CD8-positive, alpha-beta memory T cell (primary cell): Measurements from ENCODE around the gene GYPE. TPM values are rescaled to one million over a fixed set of nuclear protein-coding genes. Genes with fewer than 3 reads are reported as not detected.
"Not testable (repeated sequence)": the region's sequence is repeated elsewhere in the genome, so short reads cannot be mapped to it uniquely, and the experiment has no call there.

Experiments
- CTCF ChIA-PET: fragments of 350-600 bp; sonication (Branson Sonifier 250); formaldehyde crosslinking; loops from one replicate; lab custom pipeline; 2021; ENCODE audit warnings: antibody characterized with exemption; lab: Charles Lee
- POLR2A ChIA-PET: fragments of 350-600 bp; sonication (Branson Sonifier 250); formaldehyde crosslinking; loops from one replicate; lab custom pipeline; 2021; ENCODE audit warnings: antibody characterized with exemption; lab: Charles Lee
- DNase-seq, 5 donors: peaks; one replicate each; pipeline versions ENCODE4 v3.0.0 to v3.0.0-alpha.2; 2020 to 2022; ENCODE audit warnings: mixed read lengths in 1 of 5
- H3K27ac ChIP-seq: one replicate; pipeline ENCODE4 v1.7.0; 2013; ENCODE audit warnings: low read depth, mild to moderate bottlenecking, low read length, moderate library complexity
- H3K27me3 ChIP-seq: 2 replicates; pipeline ENCODE4 v1.7.0; 2013; ENCODE audit warnings: low read length, mild to moderate bottlenecking; ENCODE audit not compliant: insufficient read depth, poor library complexity, severe bottlenecking
- H3K36me3 ChIP-seq: 2 replicates; pipeline ENCODE4 v1.7.0; 2013; ENCODE audit warnings: mild to moderate bottlenecking, low read length, moderate library complexity; ENCODE audit not compliant: insufficient read depth
- H3K4me1 ChIP-seq: 2 replicates; pipeline ENCODE4 v1.7.0; 2013; ENCODE audit warnings: mild to moderate bottlenecking, low read length, moderate library complexity; ENCODE audit not compliant: insufficient read depth
- H3K4me3 ChIP-seq: 2 replicates; pipeline ENCODE4 v1.7.0; 2013; ENCODE audit warnings: mild to moderate bottlenecking, low read length
- H3K9me3 ChIP-seq: 2 replicates; pipeline ENCODE4 v1.7.0; 2013; ENCODE audit warnings: mild to moderate bottlenecking, low read length
- H3K27ac Mint-ChIP-seq, 8 donors: one replicate each; pipeline ENCODE4 v1.8.0; 2020 to 2021; ENCODE audit warnings: mixed read lengths in 8 of 8, mild to moderate bottlenecking in 6 of 8, inconsistent platforms in 3 of 8, moderate library complexity in 3 of 8
- H3K27me3 Mint-ChIP-seq, 2 donors: one replicate each; pipeline ENCODE4 v1.8.0; 2020 to 2021; ENCODE audit warnings: mixed read lengths in 2 of 2, mild to moderate bottlenecking in 1 of 2, moderate library complexity in 1 of 2
- H3K36me3 Mint-ChIP-seq, 3 donors: one replicate each; pipeline ENCODE4 v1.8.0; 2020 to 2021; ENCODE audit warnings: mixed read lengths in 3 of 3, inconsistent platforms in 1 of 3, mild to moderate bottlenecking in 1 of 3
- H3K4me1 Mint-ChIP-seq, 3 donors: one replicate each; pipeline ENCODE4 v1.8.0; 2020 to 2021; ENCODE audit warnings: mixed read lengths in 3 of 3, inconsistent platforms in 1 of 3, mild to moderate bottlenecking in 1 of 3
- H3K4me3 Mint-ChIP-seq, 7 donors: one replicate each; pipeline ENCODE4 v1.8.0; 2020 to 2021; ENCODE audit warnings: mixed read lengths in 7 of 7, mild to moderate bottlenecking in 6 of 7, moderate library complexity in 4 of 7, inconsistent platforms in 2 of 7
- H3K9me3 Mint-ChIP-seq, 5 donors: one replicate each; pipeline ENCODE4 v1.8.0; 2020 to 2022; ENCODE audit warnings: mixed read lengths in 5 of 5, mild to moderate bottlenecking in 3 of 5, moderate library complexity in 2 of 5, inconsistent platforms in 1 of 5
- polyA plus RNA-seq: library from polyadenylated mRNA; unstranded; fragments of 300-500 nt; fragmentation: Illumina TruSeq; gene quantifications from one replicate; pipeline ENCODE4 v1.2.3, GENCODE V29; 2021
- total RNA-seq, 2 experiments: library from RNA; stranded (reverse); gene quantifications; one replicate each; pipeline ENCODE4 v1.2.3, GENCODE V29; 2021

Gene GYPE
- total and polyA plus RNA-seq, 3 experiments from 2014 or later: 2.1 to 3.6 (median 2.9) TPM

DNA sequence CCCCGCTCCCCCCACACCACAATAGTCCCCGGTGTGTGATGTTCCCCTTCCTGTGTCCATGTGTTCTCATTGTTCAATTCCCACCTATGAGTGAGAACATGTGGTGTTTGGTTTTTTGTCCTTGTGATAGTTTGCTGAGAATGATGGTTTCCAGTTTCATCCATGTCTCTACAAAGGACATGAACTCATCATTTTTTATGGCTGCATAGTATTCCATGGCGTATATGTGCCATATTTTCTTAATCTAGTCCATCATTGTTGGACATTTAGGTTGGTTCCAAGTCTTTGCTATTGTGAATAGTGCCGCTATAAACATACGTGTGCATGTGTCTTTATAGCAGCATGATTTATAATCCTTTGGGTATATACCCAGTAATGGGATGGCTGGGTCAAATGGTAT lies 11.1 kb upstream of the GYPE start:
- H3K27ac Mint-ChIP-seq, H3K27ac ChIP-seq, H3K4me1 ChIP-seq, H3K36me3 ChIP-seq, DNase-seq, POLR2A ChIA-PET, CTCF ChIA-PET, H3K4me3 ChIP-seq, H3K27me3 Mint-ChIP-seq, H3K27me3 ChIP-seq, H3K9me3 Mint-ChIP-seq, H3K36me3 Mint-ChIP-seq, H3K9me3 ChIP-seq, H3K4me3 Mint-ChIP-seq: not testable (repeated sequence)
- H3K4me1 Mint-ChIP-seq: peaks cover 0 to 13% (median 2%) of the 10 kb centered on the region in 3 donors

- H3K9me3 ChIP-seq, H3K27ac ChIP-seq, H3K36me3 ChIP-seq, CTCF ChIA-PET, H3K4me1 ChIP-seq, H3K27me3 Mint-ChIP-seq, H3K9me3 Mint-ChIP-seq, DNase-seq, H3K27me3 ChIP-seq, H3K4me3 ChIP-seq, H3K36me3 Mint-ChIP-seq, POLR2A ChIA-PET: not testable (repeated sequence)
- Mint-ChIP-seq H3K4me1 (peaks cover 16 to 41% (median 24%) of the 10 kb centered on the region in 3 donors), H3K27ac (peak overlapping the region in 4 of 8 donors; percentile 8 to 91 (median 78)), H3K4me3 (peak overlapping the region in 5 of 7 donors; percentile 83 to 93 (median 87))
Measured at GRCh38 chr4:143912478-143912877, 7.1 kb upstream of the GYPE start.

DNA sequence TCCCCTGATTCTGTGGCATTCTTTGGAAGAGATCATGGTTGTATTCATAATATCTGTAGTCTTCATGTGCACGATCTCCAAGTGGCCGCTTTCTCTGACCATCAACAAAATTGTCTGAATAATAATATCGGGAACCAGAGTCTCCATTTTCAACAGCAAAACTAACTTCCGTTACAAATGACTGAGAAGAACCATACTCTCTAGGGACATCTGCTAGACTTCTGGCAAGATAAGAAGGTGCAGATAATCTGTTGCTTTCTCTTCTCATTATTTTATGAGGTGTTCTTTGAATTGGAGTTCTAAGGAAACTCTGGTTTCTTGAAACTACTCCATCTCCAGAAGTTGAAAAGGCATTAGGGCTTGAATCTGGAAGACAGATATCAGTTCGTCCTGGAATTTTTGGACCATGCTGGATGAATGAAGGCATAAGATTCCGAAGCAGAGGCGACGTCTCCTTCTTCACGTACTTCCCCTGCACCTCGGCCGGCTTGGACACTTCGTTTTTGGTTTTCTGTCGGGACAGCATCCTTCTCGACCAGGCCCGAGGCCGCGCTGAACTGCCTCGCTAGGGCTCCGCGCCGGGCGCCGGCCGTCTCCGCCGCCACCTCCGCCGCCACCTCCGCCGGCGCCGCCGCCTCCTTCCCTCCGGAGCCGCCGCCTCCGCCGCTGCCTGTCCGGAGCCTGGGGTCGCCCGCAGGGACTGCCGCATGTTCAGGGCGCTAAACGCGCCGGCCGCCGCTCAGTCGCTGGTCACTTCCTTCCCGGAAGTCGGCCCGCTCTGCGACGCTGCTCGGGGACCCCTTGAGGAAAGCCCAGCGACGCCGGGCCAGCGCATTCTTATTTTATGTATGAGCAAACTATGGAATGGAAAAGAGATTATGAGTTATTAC lies 6.4 kb upstream of the GYPE start:
- H3K36me3 ChIP-seq, CTCF ChIA-PET, H3K4me1 ChIP-seq, POLR2A ChIA-PET, H3K27me3 ChIP-seq, H3K27ac ChIP-seq, H3K36me3 Mint-ChIP-seq, H3K9me3 ChIP-seq, H3K9me3 Mint-ChIP-seq, H3K27me3 Mint-ChIP-seq: not testable (repeated sequence)
- Mint-ChIP-seq H3K4me3 (peak overlapping the region in 6 of 7 donors; percentile 38 to 93 (median 86)), H3K27ac (peak overlapping the region in 6 of 8 donors; percentile 17 to 91 (median 75)), H3K4me1 (peaks cover 16 to 46% (median 24%) of the 10 kb centered on the region in 3 donors)
- DNase-seq: peak in 3 of 5 donors; percentile 10 to 72 (median 12)
- peak overlapping the region; percentile 47 for H3K4me3 ChIP-seq

- H3K4me1 ChIP-seq, H3K4me3 ChIP-seq, H3K27ac ChIP-seq, H3K36me3 Mint-ChIP-seq, H3K36me3 ChIP-seq, H3K9me3 Mint-ChIP-seq, H3K27me3 ChIP-seq, DNase-seq, POLR2A ChIA-PET, H3K27me3 Mint-ChIP-seq, CTCF ChIA-PET, H3K9me3 ChIP-seq: not testable (repeated sequence)
- Mint-ChIP-seq H3K4me1 (peaks cover 18 to 54% (median 24%) of the 10 kb centered on the region in 3 donors), H3K27ac (peak overlapping the region in 4 of 8 donors; percentile 7 to 58 (median 30)), H3K4me3 (peak overlapping the region in 5 of 7 donors; percentile 65 to 93 (median 87))
Measured at GRCh38 chr4:143910906-143911305, 5.5 kb upstream of the GYPE start.

DNA sequence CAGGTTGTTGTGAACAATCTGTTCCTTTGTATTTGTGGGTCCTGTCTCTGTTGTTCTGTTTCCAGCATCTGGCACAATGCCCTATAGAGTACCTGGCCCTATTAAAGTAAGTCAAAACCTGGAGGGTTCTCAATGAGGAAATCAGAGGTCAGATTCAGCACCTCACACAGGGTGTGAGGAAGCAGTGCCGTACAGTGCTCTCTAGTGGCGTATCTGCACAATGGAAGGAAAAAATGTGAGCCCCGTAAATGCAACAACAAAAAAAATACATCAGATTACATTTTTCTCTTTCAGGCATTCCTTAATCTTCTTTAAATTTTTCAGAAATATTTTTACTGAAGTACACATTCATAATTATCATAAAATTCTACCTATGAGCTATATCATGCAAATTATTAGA lies 2.5 kb upstream of the GYPE start:
- CTCF ChIA-PET: not testable (repeated sequence)
- DNase-seq: peak in 2 of 5 donors; percentile 1 to 50

GRCh38 chr4:143904431-143904830 lies 928 bp downstream of the GYPE start:
- H3K36me3 ChIP-seq, H3K36me3 Mint-ChIP-seq, H3K4me3 Mint-ChIP-seq, H3K9me3 ChIP-seq, H3K27me3 ChIP-seq, H3K4me1 ChIP-seq, H3K27ac Mint-ChIP-seq, H3K9me3 Mint-ChIP-seq, POLR2A ChIA-PET, DNase-seq, H3K4me3 ChIP-seq, H3K27me3 Mint-ChIP-seq, CTCF ChIA-PET: not testable (repeated sequence)
- peak overlapping the region; percentile 16 for H3K27ac ChIP-seq
- H3K4me1 Mint-ChIP-seq: peaks cover 9 to 35% (median 11%) of the 10 kb centered on the region in 3 donors

More for the DNA sequence above, 2.5 kb upstream of the GYPE start:
- H3K4me1 ChIP-seq, H3K27me3 ChIP-seq, H3K36me3 Mint-ChIP-seq, H3K27me3 Mint-ChIP-seq, H3K36me3 ChIP-seq, H3K9me3 Mint-ChIP-seq, H3K4me3 ChIP-seq, H3K9me3 ChIP-seq, H3K27ac ChIP-seq, H3K27ac Mint-ChIP-seq: not testable (repeated sequence)
- Mint-ChIP-seq H3K4me3 (peak overlapping the region in 1 of 7 donors; percentile 27), H3K4me1 (peaks cover 18 to 59% (median 24%) of the 10 kb centered on the region in 3 donors)
- POLR2A ChIA-PET: interaction anchor here (0.6 kb wide), 1 partner anchor 350 kb away, joined by 3 read pairs; no protein-coding TSS in a partner anchor

- POLR2A ChIA-PET, H3K27ac Mint-ChIP-seq, H3K9me3 Mint-ChIP-seq: not testable (repeated sequence)
Measured at GRCh38 chr4:143890323-143890722, 15.0 kb downstream of the GYPE start.

GRCh38 chr4:143888189-143888588 lies 17.2 kb downstream of the GYPE start:
- H3K9me3 ChIP-seq, CTCF ChIA-PET, H3K36me3 ChIP-seq, H3K27me3 ChIP-seq, H3K4me1 ChIP-seq, H3K27me3 Mint-ChIP-seq, H3K27ac ChIP-seq, DNase-seq, H3K36me3 Mint-ChIP-seq, H3K27ac Mint-ChIP-seq, H3K4me1 Mint-ChIP-seq, H3K4me3 ChIP-seq, POLR2A ChIA-PET, H3K9me3 Mint-ChIP-seq, H3K4me3 Mint-ChIP-seq: not testable (repeated sequence)

More at GRCh38 chr4:143890323-143890722, 15.0 kb downstream of the GYPE start:
- H3K4me1 ChIP-seq, H3K36me3 ChIP-seq, H3K27me3 ChIP-seq, H3K36me3 Mint-ChIP-seq, H3K9me3 ChIP-seq, H3K27ac ChIP-seq, H3K4me1 Mint-ChIP-seq, DNase-seq, H3K27me3 Mint-ChIP-seq, H3K4me3 Mint-ChIP-seq, H3K4me3 ChIP-seq, CTCF ChIA-PET: not testable (repeated sequence)
